ENCODE data around the gene EMP2. TPM values are rescaled to one million over a fixed set of nuclear protein-coding genes. Genes with fewer than 3 reads are reported as not detected.
"Not testable (repeated sequence)": the region's sequence is repeated elsewhere in the genome, so short reads cannot be mapped to it uniquely, and the experiment has no call there.

Gene EMP2
- total and polyA plus RNA-seq, 4 donors: 74.3 to 286 (median 117) TPM

DNA sequence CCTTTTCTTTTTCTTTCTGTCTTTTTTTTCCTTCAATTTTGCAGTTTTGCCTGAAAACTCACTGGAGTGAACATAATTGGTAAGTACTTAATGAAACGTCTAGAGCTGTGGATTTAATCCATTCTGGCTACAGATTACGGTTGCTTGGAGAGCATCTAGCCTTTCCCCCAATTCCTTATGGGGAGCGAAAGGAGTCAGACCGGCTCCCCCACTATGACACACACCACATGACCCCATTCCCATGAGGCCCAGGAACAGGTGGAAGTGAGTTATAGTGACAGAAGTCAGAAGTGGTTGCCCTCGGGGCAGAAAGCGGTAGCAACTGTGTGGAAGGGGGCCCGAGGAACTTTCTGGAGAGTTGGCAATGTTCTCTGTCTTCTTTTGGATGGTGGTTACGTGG is 41.2 kb downstream of the EMP2 start:
- TF ChIP-seq, protein P1, sequence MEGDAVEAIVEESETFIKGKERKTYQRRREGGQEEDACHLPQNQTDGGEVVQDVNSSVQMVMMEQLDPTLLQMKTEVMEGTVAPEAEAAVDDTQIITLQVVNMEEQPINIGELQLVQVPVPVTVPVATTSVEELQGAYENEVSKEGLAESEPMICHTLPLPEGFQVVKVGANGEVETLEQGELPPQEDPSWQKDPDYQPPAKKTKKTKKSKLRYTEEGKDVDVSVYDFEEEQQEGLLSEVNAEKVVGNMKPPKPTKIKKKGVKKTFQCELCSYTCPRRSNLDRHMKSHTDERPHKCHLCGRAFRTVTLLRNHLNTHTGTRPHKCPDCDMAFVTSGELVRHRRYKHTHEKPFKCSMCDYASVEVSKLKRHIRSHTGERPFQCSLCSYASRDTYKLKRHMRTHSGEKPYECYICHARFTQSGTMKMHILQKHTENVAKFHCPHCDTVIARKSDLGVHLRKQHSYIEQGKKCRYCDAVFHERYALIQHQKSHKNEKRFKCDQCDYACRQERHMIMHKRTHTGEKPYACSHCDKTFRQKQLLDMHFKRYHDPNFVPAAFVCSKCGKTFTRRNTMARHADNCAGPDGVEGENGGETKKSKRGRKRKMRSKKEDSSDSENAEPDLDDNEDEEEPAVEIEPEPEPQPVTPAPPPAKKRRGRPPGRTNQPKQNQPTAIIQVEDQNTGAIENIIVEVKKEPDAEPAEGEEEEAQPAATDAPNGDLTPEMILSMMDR (IDR thresholded peaks at IDR 0.05; ENCODE audit: control extremely low read depth, extremely low read depth): no peak
- WGBS, 2 donors: 80 to 81% methylated on average over 8 of the region's 8 CpGs
- H3K4me3 ChIP-seq: no peak overlapping the region
- H3K9ac ChIP-seq (ENCODE audit: insufficient read depth in 1 of 2, low read length in 2 of 2): no peak overlapping the region
- DNase-seq: no peak
- no peak overlapping the region for H3K27ac ChIP-seq (ENCODE audit: low read depth in 1 of 2, low read length in 1 of 2)
- no peak for ATAC-seq (ENCODE audit: insufficient read depth, low FRiP score)
- no peaks in the 10 kb centered on the region for H3K27me3 ChIP-seq (ENCODE audit: control insufficient read depth in 3 of 3, insufficient read depth in 3 of 3, low read length in 2 of 3)
- peaks cover 7 to 45% (median 20%) of the 10 kb centered on the region in 4 donors for H3K36me3 ChIP-seq (ENCODE audit: control insufficient read depth in 4 of 4, insufficient read depth in 4 of 4, low read length in 4 of 4)
- peaks cover 0 to 6% (median 3%) of the 10 kb centered on the region in 5 donors for H3K4me1 ChIP-seq (ENCODE audit: control insufficient read depth in 5 of 5, insufficient read depth in 5 of 5, low read length in 5 of 5)
- H3K9me3 ChIP-seq (ENCODE audit: control insufficient read depth in 4 of 4, insufficient read depth in 3 of 4, low read length in 3 of 4): no peaks in the 10 kb centered on the region

DNA sequence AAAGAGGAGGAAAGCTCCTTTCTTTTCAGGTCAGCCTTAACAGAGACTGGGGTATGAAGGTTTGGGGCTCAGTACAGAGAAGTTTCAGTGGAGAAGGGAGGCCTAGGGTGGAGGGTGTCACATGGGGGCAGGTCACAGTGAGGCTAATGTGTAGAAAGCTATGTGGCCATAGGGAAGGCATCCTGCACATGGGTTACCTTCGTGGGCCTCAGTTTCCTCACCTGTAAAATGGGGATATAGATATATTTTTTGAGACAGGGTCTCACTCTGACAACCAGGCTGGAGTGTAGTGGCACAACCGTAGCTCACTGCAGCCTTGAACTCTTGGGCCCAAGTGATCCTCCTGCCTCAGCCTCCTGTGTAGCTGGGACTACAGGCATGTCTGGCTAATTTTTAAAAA is 41.8 kb downstream of the EMP2 start:
- Histone ChIP-seq H3K4me3 (no peak overlapping the region), H3K9me3 (ENCODE audit: control insufficient read depth in 4 of 4, insufficient read depth in 3 of 4, low read length in 3 of 4) (no peaks in the 10 kb centered on the region), H3K27me3 (ENCODE audit: control insufficient read depth in 3 of 3, insufficient read depth in 3 of 3, low read length in 2 of 3) (no peaks in the 10 kb centered on the region), H3K36me3 (ENCODE audit: control insufficient read depth in 4 of 4, insufficient read depth in 4 of 4, low read length in 4 of 4) (peaks cover 7 to 45% (median 20%) of the 10 kb centered on the region in 4 donors), H3K9ac (ENCODE audit: insufficient read depth in 1 of 2, low read length in 2 of 2) (no peak overlapping the region), H3K27ac (ENCODE audit: low read depth in 1 of 2, low read length in 1 of 2) (no peak overlapping the region), H3K4me1 (ENCODE audit: control insufficient read depth in 5 of 5, insufficient read depth in 5 of 5, low read length in 5 of 5) (peaks cover 0 to 6% (median 3%) of the 10 kb centered on the region in 5 donors)
- TF ChIP-seq, protein P1 (IDR thresholded peaks at IDR 0.05; ENCODE audit: control extremely low read depth, extremely low read depth): no peak
- no peak for ATAC-seq (ENCODE audit: insufficient read depth, low FRiP score)
- no peak for DNase-seq
- WGBS, 2 donors: 92 to 98% methylated on average over 2 of the region's 2 CpGs

DNA sequence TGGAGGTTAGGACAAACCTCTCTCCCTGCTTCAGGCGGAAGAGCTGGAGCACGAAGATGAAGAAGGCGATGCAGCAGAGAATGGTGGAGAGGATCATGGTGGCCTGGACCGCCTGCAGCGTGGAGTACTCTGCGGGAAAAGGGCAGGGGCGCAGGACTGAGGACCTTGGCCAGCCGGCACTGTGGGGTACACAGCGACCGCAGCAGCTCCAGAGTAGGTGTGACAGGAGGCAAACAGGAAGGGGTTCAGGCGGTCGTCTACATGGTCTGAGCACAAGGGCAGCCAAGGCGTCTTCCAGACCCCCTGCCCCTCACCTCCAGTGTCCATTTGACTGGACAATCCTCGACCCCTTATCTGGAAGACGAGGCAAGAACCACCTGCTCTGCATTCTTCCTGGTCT is 42.5 kb downstream of the EMP2 start:
- Histone ChIP-seq H3K4me1 (ENCODE audit: control insufficient read depth in 5 of 5, insufficient read depth in 5 of 5, low read length in 5 of 5) (peaks cover 0 to 6% (median 3%) of the 10 kb centered on the region in 5 donors), H3K27ac (ENCODE audit: low read depth in 1 of 2, low read length in 1 of 2) (no peak overlapping the region), H3K4me3 (no peak overlapping the region), H3K27me3 (ENCODE audit: control insufficient read depth in 3 of 3, insufficient read depth in 3 of 3, low read length in 2 of 3) (no peaks in the 10 kb centered on the region), H3K9me3 (ENCODE audit: control insufficient read depth in 4 of 4, insufficient read depth in 3 of 4, low read length in 3 of 4) (no peaks in the 10 kb centered on the region), H3K9ac (ENCODE audit: insufficient read depth in 1 of 2, low read length in 2 of 2) (no peak overlapping the region), H3K36me3 (ENCODE audit: control insufficient read depth in 4 of 4, insufficient read depth in 4 of 4, low read length in 4 of 4) (peaks cover 7 to 41% (median 21%) of the 10 kb centered on the region in 4 donors)
- WGBS, 2 donors: 89 to 94% methylated on average over 15 of the region's 15 CpGs
- ATAC-seq (ENCODE audit: insufficient read depth, low FRiP score) (no peak), DNase-seq (no peak)
- TF ChIP-seq, protein P1 (IDR thresholded peaks at IDR 0.05; ENCODE audit: control extremely low read depth, extremely low read depth): no peak

DNA sequence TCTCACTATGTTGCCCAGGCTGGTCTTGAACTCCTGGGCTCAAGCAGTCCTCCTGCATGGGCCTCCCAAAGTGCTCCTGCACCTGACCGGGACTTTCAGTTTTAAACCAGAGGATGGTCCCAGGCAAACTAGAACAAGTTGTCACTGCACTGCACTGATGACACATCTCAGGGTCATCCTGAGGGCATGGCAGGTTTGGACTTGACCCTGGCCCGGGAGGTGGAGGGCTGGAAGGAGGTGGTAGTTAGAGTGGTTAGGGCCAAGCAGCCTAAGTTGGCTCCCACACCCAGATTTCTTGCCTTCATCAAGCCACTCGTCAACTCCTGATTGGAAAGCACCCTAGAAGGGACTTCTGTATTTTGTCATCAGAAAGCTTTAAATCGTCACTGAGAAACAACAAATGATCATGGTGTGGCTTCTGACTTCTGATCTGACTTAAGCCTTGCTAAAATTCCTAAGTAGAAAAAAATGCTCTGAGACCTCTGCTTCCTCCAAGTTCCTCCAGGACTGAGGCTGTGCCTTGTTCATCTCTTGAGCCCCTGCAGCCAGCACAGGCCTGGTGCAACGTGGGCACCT is 43.5 kb downstream of the EMP2 start:
- WGBS, 2 donors: 87 to 88% methylated on average over 5 of the region's 5 CpGs
- no peak for ATAC-seq (ENCODE audit: insufficient read depth, low FRiP score)
- Histone ChIP-seq H3K4me1 (ENCODE audit: control insufficient read depth in 5 of 5, insufficient read depth in 5 of 5, low read length in 5 of 5) (peaks cover 0 to 6% (median 3%) of the 10 kb centered on the region in 5 donors), H3K27ac (ENCODE audit: low read depth in 1 of 2, low read length in 1 of 2) (peak overlapping the region in 1 of 2 donors; percentile 56), H3K9ac (ENCODE audit: insufficient read depth in 1 of 2, low read length in 2 of 2) (no peak overlapping the region), H3K9me3 (ENCODE audit: control insufficient read depth in 4 of 4, insufficient read depth in 3 of 4, low read length in 3 of 4) (no peaks in the 10 kb centered on the region), H3K36me3 (ENCODE audit: control insufficient read depth in 4 of 4, insufficient read depth in 4 of 4, low read length in 4 of 4) (peaks cover 8 to 48% (median 23%) of the 10 kb centered on the region in 4 donors), H3K27me3 (ENCODE audit: control insufficient read depth in 3 of 3, insufficient read depth in 3 of 3, low read length in 2 of 3) (no peaks in the 10 kb centered on the region), H3K4me3 (no peak overlapping the region)
- no peak for DNase-seq
- TF ChIP-seq, protein P1 (IDR thresholded peaks at IDR 0.05; ENCODE audit: control extremely low read depth, extremely low read depth): no peak

- not testable (repeated sequence) for H3K4me1 ChIP-seq (ENCODE audit: control insufficient read depth in 5 of 5, insufficient read depth in 5 of 5, low read length in 5 of 5); H3K9ac ChIP-seq (ENCODE audit: insufficient read depth in 1 of 2, low read length in 2 of 2); ATAC-seq (ENCODE audit: insufficient read depth, low FRiP score); H3K9me3 ChIP-seq (ENCODE audit: control insufficient read depth in 4 of 4, insufficient read depth in 3 of 4, low read length in 3 of 4); H3K27ac ChIP-seq (ENCODE audit: low read depth in 1 of 2, low read length in 1 of 2); H3K27me3 ChIP-seq (ENCODE audit: control insufficient read depth in 3 of 3, insufficient read depth in 3 of 3, low read length in 2 of 3); DNase-seq; H3K4me3 ChIP-seq
- peaks cover 12 to 48% (median 19%) of the 10 kb centered on the region in 4 donors for H3K36me3 ChIP-seq (ENCODE audit: control insufficient read depth in 4 of 4, insufficient read depth in 4 of 4, low read length in 4 of 4)
- WGBS, 2 donors: 89 to 90% methylated on average over 6 of the region's 6 CpGs
Measured at GRCh38 chr16:10536328-10536727, 44.1 kb downstream of the EMP2 start.
